Esophagus muscularis mucosa (tissue), 3 donors: ENCODE measurements around the gene CYP2D6.

ENCODE experiments used
- CTCF ChIP-seq, 3 experiments: fragments of 200-600 bp in 2 of 3; fragments of 450-650 bp in 1 of 3; sonication (generic) in 2 of 3; IDR thresholded peaks; one replicate each; pipeline ENCODE4 v1.5.1; 2017 to 2019; ENCODE audit warnings: antibody characterized with exemption in 3 of 3, mild to moderate bottlenecking in 2 of 3, moderate library complexity in 1 of 3
- POLR2A ChIP-seq: fragments of 450-650 bp; IDR thresholded peaks from one replicate; pipeline ENCODE4 v1.6.1; 2017; ENCODE audit warnings: antibody characterized with exemption, moderate library complexity, mild to moderate bottlenecking, low read depth
- POLR2AphosphoS5 ChIP-seq, 2 donors: sonication (generic); formaldehyde crosslinking; IDR thresholded peaks; one replicate each; pipeline ENCODE4 v1.6.1; 2017; ENCODE audit warnings: antibody characterized with exemption in 2 of 2

GRCh38 chr22:42152661-42153270 is 22.2 kb upstream of the CYP2D6 start:
- TF ChIP-seq POLR2AphosphoS5 (IDR thresholded peaks at IDR 0.05) = no peak
- TF ChIP-seq POLR2A = no peak
- TF ChIP-seq CTCF (IDR thresholded peaks at IDR 0.05) = no peak
